GM12875 (cell line): ENCODE data around the gene AQR.

ENCODE experiments used
- H3K4me3 ChIP-seq: one replicate; pipeline ENCODE4 v1.5.1; 2011; ENCODE audit warnings: low read depth, low read length, control low read depth
- TF ChIP-seq, protein P1 (sequence below): IDR thresholded peaks from 2 replicates; pipeline ENCODE4 v1.5.1; 2011; ENCODE audit warnings: low read depth, mild to moderate bottlenecking, control low read depth, inconsistent platforms, low read length, moderate library complexity, borderline replicate concordance; ENCODE audit not compliant: insufficient read depth

The AQR gene

GRCh38 chr15:34849364-34849959 lies 120.1 kb downstream of the AQR start:
- TF ChIP-seq, protein P1, sequence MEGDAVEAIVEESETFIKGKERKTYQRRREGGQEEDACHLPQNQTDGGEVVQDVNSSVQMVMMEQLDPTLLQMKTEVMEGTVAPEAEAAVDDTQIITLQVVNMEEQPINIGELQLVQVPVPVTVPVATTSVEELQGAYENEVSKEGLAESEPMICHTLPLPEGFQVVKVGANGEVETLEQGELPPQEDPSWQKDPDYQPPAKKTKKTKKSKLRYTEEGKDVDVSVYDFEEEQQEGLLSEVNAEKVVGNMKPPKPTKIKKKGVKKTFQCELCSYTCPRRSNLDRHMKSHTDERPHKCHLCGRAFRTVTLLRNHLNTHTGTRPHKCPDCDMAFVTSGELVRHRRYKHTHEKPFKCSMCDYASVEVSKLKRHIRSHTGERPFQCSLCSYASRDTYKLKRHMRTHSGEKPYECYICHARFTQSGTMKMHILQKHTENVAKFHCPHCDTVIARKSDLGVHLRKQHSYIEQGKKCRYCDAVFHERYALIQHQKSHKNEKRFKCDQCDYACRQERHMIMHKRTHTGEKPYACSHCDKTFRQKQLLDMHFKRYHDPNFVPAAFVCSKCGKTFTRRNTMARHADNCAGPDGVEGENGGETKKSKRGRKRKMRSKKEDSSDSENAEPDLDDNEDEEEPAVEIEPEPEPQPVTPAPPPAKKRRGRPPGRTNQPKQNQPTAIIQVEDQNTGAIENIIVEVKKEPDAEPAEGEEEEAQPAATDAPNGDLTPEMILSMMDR, result no peak
- no peak overlapping the region for H3K4me3 ChIP-seq

DNA sequence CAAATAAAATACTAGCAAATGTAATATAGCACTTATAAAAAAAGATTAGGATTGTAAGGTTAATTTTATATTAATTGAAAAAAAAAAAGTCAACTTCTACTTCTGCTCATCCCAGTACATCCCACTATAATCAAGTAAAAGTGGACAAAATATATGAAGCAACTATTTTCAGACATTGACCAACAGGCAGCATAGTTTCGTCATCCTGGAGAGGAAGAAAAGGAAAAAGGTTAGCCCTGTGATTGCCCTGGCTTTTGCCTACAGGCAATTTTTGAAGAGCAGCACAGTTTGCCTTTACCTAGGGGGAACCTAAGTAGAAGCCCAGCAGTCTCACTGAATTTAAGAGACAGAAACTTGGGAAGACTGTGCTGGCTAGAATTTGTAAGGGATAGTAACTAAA lies 121.9 kb downstream of the AQR start:
- TF ChIP-seq, protein P1, result no peak

GRCh38 chr15:34841262-34841725 lies 128.2 kb downstream of the AQR start:
- TF ChIP-seq, protein P1, result no peak
- H3K4me3 ChIP-seq, result no peak overlapping the region

More for the DNA sequence above, 121.9 kb downstream of the AQR start:
- no peak overlapping the region for H3K4me3 ChIP-seq

- TF ChIP-seq, protein P1, result no peak
- H3K4me3 ChIP-seq, result no peak overlapping the region
Observed at GRCh38 chr15:34838282-34838681, 131.3 kb downstream of the AQR start.

DNA sequence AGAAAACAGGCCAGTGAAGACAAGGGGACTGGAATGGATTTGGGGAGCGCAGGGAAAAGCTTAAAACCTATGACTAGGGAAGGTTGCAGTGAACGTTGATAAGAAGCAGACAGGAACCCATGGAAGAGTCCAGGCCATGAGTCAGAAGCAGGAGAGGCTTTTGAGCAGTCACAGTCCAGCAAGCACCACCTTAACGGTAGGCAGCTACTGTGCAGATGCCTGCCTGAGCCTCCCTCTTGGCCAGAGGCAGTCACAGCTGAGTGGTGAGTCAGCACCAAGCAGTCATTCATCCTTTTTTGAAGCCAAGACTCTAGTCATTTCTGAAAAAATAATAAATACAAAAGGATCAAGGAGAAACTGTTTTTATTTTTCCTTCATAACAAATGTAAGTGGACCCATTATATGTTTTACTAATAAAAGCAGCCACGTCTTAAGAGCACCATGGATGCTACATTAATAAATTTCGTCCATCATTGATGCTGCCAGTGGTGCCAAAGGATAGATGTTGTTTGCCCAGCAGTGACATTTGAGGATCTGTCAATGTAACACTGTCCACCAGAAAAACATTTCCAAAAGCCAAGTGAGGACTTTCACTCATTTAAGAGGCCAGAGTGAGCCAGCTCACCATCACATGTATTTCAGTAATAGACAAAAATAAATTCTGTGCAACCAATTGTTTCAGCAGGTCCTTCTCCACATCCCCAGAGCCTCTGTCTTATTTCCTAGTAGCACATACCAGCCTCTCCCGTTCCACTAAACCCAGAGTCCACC lies 132.1 kb downstream of the AQR start:
- TF ChIP-seq, protein P1, result no peak
- H3K4me3 ChIP-seq, result no peak overlapping the region

DNA sequence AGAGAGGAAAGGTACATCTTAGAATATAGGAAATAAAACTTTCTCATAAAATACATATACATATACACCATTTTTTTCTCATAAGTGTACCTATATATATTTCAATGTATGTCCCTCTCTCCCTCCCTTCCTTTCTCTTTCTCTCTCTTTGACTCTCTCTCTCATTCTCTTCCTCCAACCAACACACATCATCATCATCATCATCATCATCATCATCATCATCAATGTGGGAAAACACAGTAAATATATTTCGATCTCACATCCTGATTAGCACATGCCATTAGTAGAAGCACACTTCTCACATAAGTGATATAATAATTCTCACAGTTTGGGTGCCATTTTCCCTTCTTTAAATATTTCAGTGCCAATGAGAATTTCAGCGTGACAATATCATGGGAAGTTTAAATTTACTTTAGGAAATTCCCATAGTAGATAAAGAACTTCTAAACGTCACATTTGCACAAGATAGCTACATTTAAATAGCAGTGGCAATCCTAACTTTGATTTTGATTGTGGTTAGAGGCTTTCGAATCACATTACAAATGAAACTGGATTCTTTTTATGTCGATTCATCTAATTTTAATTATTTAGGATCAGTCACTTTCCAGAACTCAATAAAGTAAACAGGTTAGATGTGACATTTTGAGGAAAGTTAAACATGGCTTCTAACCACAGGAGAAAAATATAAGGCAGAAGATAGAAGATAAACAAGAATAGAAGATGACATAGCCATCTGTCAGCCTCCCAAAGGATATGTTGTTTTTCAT lies 141.2 kb downstream of the AQR start:
- TF ChIP-seq, protein P1, result no peak
- H3K4me3 ChIP-seq, result no peak overlapping the region
